ENCODE data around the gene CADM1.

The CADM1 gene

DNA sequence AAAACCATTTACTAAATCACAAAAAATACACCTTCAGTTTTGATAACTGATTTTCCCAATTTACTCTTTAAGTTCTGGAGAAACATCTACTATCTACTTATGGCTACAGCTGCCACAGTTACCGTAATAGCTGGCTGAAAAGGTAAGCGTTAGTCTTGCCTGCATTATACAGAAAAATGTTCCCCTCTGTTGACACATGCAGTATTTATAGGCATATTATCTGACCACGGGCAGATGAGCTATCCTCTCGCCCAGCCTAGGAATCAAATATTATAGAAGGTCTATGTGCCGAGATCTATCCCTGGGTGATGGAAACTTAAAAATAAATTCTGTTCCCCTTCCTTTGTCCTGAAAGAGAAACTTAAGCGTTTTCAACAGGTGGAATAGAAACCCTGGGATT is 283.8 kb downstream of the CADM1 start:
- H3K4me3 ChIP-seq (ENCODE audit: low read depth, low read length) = no peak overlapping the region

DNA sequence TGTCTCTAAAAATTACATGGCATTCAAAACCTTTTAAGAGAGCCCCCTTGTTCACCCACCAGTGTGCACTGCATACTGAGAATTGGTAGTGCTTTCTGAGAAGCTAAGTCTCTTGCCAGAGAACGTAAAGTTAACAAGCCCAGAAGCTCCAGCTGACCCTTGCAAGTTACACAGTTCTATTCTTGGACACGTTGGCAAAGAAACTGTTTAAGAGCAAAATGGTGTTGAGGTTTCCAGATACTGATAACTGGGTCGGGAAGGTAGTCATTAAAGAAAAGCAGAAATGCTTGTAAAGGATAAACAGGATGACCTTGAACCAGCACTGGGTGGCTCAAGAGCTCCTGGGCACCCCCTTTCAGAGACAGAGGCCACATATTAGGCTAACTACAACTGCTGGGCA is 284.8 kb downstream of the CADM1 start:
- no peak overlapping the region for H3K4me3 ChIP-seq (ENCODE audit: low read depth, low read length)

DNA sequence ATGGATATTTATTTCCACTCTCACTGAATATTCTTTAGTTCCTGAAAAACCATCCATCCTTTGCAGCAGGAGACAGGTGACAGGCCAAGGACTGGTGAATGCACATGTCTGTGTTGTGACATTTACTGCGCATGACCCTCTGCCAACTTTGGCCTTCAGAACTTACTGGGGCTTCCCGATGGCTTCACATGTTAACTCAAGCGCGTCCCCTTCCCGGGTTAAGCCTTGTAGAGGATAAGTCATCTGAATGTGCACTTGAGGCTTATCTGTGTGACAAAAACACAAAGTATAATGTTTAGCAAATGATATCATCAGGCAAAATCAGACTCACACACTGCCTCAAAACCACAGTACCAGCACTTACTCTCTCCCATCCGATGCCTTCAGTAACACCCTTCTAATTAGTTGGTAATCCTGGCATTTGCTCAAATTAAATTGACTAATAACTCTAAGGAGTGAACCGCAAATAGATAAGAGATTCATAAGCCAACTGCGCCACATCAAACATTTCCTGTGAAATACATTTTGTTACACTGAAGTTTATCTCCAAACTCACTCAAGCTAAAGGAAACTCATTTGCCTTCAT is 286.4 kb downstream of the CADM1 start:
- no peak overlapping the region for H3K4me3 ChIP-seq (ENCODE audit: low read depth, low read length)

DNA sequence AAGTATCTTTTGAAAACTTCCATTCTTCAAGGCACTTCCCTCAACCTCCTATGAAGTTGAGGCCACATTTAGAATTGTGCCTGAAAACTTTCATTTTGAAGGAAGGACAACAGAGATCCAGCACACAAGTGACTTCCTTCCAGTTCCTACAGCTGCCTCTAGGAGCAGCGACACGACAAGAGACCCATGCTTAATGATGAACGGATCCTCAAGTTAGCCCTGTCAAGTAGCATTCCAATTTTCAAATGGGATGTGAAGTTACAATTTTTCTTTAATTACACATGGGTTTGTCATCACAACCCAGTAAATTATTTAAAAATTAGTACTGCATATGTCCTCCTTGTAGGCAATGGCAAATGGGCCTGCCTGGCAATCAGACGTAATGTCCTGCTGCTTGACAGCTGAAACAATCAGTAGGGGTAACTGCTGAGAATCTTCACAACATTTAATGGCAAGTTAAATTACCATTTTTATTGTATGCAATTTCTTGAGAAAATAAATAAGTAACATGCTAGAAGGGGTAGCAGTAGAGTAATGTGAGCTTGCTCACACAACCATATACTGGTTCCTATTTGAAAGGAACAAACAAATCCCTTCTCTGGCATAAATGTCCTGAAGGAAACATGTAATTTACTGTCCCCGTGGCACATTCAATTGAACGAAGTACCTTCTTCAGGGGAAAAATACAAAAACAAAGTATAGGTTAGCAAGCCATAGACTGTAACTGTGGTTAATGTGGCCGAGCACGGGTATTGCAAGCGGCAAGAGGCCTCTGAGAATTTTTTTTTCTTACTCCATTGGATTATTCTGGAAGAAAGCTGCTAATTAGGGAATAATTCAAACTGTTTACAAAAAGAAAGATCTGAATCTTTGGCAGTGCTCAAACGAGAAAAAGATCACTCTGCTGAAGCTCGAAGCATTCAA is 288.3 kb downstream of the CADM1 start:
- H3K4me3 ChIP-seq (ENCODE audit: low read depth, low read length) = no peak overlapping the region

DNA sequence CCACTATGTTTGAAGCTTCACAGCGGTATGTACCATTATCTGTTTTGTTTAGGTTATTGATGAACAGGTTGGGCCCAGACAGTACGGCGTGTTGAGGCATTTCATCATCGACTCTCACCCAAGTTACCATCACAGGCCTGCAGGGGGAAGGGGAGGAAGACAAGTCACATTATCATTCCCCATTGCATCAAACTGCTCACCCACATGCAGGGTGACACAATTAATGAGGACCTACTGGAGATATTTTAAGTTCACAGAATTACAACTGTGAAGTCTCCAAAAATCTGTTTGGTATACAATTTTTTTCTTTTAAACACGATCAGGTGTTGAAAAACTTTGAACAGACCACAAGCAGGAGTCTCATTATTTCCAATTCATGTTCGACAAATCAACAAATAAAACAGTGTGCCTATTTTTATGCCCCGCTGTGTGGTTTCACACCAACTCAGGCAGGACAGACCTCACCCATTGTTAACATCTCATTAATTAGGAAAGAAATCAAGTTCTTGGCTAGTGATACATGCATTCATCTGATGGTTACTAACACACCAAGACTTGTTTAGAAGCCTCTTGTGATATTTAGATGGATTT is 289.5 kb downstream of the CADM1 start:
- no peak overlapping the region for H3K4me3 ChIP-seq (ENCODE audit: low read depth, low read length)

DNA sequence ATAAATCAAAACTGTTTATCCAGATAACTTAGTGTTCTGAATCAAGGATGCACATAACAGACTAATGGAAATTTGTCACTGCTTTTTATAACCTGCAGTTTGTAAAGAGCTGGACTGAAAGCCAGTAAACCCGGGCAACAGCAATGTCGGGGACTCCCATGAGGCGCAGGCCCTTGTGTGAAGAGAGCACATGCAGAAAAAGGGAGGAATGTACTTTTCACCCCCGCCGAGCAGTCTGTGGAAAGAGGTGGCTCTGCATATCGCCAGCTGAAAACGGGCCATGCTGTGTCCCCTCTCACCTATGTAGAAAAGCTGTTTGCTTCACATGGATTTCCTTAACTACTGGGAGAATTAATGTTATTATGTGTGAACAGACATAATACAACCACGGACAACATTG is 291.2 kb downstream of the CADM1 start:
- no peak overlapping the region for H3K4me3 ChIP-seq (ENCODE audit: low read depth, low read length)

DNA sequence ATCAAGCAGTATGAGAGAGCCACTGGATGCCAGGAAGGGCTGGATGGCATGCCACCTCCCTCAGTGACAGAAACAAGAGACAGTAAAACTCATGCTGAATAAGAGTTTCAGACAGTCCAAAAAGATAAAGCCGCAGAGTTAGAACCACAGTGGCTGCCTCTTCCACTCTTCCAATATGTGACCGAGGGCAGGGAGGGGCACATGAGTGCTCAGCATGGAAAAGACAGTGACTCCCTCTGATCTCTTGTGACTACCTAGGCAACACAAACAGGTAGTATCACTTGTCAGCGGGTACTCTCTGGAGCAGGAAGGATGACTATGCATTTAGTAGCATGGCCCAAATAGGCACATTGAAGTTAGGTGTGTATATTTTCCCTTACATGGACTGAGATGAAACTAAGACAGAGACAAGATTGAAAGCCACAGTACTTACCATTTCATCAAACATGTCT is 295.4 kb downstream of the CADM1 start:
- no peak overlapping the region for H3K4me3 ChIP-seq (ENCODE audit: low read depth, low read length)

DNA sequence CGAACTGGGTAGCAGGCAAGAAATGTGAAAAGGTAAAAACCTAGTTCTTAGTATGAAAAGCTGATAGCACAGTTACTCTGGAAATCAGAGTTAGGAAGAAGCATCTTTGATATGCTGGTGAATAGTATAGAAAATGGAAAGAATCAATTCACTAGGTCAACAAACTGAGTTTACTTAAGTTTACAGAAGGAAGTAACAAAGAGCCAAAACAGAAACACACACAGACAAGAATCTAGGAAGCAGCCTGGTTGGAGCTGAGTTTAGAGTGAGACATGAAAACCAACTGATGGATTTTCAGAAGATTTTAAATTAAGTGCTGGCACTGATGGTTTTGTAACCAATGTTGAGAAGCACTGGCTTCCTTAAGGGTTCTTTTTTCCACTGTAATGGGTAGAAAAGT is 296.3 kb downstream of the CADM1 start:
- H3K4me3 ChIP-seq (ENCODE audit: low read depth, low read length) = no peak overlapping the region

DNA sequence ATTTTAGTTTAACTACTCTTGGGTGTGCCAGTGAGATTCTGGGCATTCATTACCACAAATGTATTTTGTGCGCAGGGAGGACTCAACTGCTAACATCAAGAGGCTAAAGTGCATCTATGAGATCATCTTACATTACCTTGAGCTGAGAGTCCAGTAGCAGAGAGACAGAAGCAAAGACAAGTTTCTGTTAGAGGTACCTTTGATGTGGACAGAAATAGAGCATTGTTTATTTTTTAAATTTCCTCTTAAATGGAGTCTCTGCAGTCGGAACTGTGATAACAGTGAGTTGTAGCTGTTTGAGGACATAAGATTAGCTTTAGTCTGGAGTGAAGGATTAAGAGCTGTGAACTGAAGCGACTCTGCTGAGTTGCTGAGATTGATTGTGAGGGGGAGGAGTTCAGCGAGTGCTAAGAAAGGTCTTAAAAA is 297.0 kb downstream of the CADM1 start:
- no peak overlapping the region for H3K4me3 ChIP-seq (ENCODE audit: low read depth, low read length)

DNA sequence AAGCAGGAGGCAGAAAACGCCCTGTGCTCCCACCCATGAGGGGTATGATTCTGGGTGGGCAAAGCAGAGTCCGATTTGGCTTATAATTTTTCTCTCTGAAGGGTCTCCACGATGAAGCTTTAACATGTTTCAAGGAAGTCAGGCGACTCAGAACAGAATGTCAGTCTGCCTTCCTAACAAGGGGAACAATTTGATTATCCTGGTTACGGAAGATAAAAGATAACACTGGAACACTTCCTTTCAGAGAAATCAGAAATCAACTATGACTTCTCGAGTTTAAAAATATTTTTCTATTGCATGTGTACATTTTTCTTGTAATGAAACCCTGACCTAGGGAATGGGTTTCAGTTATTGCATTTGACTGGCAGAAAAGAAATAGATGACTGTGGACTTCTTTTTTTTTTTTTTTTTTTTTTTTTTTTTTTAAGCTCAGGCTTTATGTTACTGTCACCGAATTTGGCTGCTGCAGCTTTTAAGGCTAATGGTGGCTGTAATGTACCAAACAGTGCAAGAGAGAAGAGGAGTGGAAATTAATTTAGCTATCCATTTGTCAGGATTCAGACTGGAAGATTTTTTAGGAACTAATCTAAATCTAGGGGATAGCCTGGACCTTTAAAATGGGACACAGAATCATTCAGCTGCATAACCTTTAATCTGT is 297.7 kb downstream of the CADM1 start:
- no peak overlapping the region for H3K4me3 ChIP-seq (ENCODE audit: low read depth, low read length)

DNA sequence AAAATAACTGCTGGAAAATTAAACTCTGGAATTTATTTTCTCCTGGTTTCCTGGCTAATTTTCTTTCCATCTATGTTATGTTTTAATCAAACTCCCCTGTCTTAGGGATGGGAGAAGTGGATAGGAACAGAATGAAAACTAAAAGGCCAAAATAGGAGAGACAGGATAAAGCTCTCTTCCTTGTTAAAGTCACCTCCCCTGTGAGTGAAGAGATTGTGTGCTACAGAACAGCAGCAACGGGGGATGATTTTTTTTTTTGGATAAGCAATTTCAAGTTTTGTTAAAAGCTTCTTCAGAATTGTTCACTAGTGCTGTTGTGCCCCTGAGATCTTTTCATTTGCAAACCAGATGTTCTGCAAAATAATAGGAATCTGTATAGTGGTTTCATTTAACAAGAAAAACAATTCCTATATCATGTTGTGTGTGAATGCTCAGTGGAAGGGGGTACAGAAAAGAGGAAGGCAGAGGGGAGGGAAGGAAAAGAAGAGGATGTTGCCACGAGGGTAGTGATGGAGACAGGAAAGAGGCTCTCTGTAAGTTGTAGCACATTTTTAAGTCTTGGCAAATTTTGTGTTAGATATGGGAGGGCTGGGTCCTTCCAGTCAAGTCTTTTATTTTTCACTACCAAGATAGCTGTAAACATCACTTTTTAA is 301.2 kb downstream of the CADM1 start:
- H3K4me3 ChIP-seq (ENCODE audit: low read depth, low read length) = no peak overlapping the region

DNA sequence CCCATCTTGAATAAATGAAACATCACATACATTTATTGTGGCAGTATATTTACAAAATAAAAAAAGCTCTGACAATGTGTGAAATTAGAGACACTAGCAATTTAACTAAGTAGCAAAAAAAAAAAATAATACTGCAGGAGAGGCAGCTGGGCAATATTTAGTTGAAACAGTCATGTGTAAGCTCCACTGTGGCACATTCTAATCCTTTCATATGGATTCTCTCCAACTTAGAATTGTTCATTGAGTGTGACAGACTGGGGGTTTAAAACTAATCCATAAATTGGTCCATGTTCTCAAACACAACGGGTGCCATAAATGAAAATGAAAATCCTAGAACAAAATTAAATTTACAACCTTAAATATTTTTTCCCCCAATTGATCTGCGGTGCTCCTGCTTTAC is 302.1 kb downstream of the CADM1 start:
- H3K4me3 ChIP-seq (ENCODE audit: low read depth, low read length) = no peak overlapping the region

DNA sequence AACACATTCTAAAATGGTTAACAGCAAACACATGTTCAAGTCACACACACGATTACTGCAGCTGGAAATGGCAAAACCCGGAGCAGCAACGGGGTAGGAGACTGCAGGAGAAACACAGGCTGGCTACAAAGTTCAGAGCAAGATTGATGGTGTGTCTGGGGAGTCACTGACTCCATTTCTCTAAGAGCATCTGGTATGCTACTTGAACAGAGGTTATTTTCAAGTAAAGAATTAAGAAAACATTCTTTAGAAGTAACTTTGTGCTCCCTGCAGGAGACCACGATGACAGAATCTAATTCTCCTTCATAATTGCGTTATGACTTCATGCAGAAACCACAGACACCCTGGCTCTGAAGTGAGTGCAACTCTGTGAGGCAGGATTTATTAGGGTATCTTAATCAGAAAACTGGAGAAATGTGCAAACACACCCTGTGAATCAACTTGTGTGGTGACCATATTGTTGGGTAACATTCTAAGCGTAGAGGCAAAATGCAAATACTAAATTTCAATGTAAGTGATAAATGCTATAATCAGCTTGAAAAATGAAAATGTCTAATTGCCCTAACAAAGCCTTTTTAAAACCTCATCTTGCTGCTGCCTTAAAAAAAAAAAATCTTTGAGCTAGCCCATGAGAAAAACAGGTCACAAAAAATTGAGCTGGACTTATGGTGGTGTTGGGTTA is 303.0 kb downstream of the CADM1 start:
- no peak overlapping the region for H3K4me3 ChIP-seq (ENCODE audit: low read depth, low read length)

DNA sequence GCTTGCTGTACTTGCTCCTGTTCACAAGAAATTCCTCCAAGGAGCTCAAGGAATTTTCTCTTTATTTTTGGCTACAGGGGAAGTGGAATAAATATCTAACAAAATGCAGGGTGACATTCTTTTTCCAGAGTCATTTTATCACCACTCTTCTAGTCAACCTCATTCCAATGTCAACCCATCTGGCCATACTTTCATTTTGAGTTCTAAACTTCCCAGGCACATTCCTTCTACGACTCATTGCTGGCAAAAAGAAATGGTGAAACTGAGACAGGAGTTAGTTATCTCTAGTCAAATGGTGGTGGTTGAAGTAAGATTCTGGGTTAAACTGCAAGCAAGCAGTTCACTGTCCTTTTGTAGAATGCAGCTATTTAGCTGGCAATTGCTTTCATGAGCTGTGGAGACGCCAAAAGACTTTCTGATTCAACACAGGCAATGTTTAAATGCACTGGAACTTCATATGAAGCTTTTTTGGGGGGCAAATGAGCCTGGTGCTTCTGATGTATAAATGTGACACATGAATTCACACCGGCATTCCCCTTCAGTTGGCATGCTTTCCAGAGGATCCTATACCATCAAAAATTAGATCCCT is 304.6 kb downstream of the CADM1 start:
- H3K4me3 ChIP-seq (ENCODE audit: low read depth, low read length) = no peak overlapping the region

DNA sequence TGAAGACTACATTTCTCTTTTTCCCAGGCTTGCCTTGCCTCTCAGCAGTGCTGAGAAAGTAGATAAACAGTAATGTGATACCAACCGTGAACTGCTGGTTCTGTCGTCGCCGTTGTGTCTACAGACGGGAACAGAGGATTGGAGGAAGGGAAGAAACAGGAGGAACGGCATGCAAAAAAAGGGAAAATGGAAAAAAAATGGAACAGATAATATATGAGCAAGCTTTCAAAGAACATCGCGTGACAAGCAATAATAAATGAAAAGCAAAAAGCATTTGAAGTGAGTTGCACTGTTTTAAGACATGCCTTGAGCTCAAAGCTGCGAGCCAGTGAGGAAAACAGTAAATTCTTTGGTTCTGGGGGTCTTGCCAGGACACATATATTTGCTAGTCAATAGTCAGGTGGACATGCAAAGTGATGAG is 305.9 kb downstream of the CADM1 start:
- H3K4me3 ChIP-seq (ENCODE audit: low read depth, low read length) = no peak overlapping the region

DNA sequence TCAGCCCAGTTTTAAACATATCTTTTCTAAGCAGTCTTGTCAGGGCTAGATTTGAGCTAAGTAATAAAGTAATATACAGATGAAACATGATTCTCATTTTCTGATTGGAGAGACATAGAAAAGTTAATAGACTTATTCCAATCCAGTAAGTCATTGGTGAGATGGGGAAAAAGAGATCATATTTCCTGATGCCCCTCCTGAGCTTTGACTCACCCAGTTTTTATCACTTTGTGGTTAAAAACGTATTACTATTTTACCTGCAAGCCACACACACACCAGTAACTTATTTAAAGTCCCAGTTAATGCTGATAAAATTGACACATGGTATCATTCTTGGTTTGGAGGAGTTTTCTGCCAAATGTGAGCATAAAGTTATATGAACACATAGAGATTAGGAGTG is 306.8 kb downstream of the CADM1 start:
- no peak overlapping the region for H3K4me3 ChIP-seq (ENCODE audit: low read depth, low read length)

DNA sequence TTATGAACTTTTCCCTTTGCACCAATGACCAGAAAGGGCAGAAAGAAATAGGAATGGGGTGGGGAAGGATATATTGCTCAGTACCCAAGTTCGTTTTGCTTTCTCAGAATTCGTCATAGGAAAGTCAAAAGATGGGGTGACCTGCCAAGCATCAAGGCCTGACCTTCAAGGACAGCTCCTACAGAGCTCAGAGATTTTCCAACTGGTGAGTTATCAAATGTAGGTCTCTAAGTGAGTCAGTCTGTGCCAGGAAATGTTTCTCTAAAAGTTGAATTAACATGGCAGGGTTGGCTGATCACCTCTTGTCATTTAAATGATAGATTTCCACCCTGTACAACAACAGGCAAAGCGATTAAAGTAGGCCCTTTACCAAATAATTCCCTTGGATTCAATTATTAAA is 307.2 kb downstream of the CADM1 start:
- H3K4me3 ChIP-seq (ENCODE audit: low read depth, low read length) = no peak overlapping the region

DNA sequence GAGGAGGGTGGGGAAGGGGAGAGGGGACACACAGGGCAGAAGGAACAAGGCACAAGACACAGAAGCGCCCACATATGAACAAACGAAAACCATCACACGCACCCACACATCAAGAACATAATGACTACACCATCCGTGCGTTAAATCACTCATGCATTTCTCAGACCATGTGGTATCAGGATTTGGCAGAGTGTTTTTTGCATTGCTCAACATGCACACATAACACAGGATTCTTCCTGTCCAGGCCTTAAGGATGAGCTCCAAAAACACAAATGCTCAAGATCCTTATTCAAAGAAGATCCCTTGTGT is 309.5 kb downstream of the CADM1 start:
- no peak overlapping the region for H3K4me3 ChIP-seq (ENCODE audit: low read depth, low read length)

DNA sequence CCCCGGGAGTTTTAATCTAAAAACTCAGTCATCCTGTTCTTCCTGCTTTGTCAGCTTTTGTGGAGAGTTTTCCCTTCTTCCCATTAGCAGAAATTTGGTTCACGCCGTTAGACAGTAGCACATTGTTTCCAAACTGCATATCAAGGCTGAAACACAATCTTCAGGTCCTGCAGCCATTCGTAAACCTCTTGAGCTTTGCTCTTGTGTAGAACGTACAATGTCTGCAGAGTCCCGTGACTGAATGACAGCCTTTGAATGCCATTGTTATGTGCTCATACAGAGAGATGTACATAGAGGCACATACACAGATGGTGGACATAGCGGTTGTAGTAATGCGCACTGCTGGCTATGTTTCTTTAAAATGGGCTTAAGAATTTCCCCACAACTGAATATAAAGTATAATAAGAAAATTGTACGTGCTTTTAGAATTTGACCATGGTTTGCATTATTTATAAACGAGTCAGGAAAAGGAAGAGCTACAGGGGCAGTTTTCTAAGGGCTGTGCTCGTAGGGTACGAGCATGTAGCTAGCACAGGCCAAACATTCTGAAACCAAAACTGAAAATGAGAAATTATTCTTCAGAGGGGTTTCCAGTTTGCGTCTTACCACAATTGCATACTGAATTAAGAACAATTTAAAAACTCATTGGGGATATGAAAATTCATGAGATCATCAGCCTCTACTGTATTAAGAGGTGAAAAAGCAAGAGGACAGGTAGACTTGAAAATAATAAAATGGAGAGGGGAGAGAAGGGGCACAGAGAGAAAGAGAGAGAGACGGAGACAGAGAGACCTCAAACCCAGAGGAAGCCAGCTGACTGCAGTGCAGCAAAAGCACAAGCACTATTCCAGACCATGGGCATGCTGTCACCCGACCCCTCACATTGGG is 310.1 kb downstream of the CADM1 start:
- no peak overlapping the region for H3K4me3 ChIP-seq (ENCODE audit: low read depth, low read length)
